Peyer's patch (tissue), 4 donors: ENCODE data around the gene AMFR. TPM values are rescaled to one million over a fixed set of nuclear protein-coding genes. Genes with fewer than 3 reads are reported as not detected.

Experiments used
- DNase-seq, 3 donors: peaks; one replicate each; pipeline ENCODE4 v3.0.0-alpha.2; 2017 to 2019
- H3K27ac ChIP-seq, 4 donors: fragments of 200-600 bp; sonication (generic); one replicate each; pipeline ENCODE4 v1.5.1; 2016 to 2019
- H3K27me3 ChIP-seq, 2 donors: fragments of 200-600 bp; sonication (generic); one replicate each; pipeline ENCODE4 v1.5.1; 2019
- H3K36me3 ChIP-seq, 3 donors: fragments of 200-600 bp; sonication (generic); one replicate each; pipeline ENCODE4 v1.5.1; 2016 to 2019
- H3K4me1 ChIP-seq, 4 donors: fragments of 200-600 bp; sonication (generic); one replicate each; pipeline ENCODE4 v1.5.1; 2016 to 2019
- H3K4me3 ChIP-seq, 4 donors: fragments of 200-600 bp; sonication (generic); 1 replicate in 3 of 4; 2 replicates in 1 of 4; pipeline ENCODE4 v1.5.1; 2016 to 2019; ENCODE audit warnings: mild to moderate bottlenecking in 1 of 4
- H3K9me3 ChIP-seq, 4 donors: fragments of 200-600 bp; sonication (generic); one replicate each; pipeline ENCODE4 v1.5.1; 2016 to 2019; ENCODE audit warnings: mild to moderate bottlenecking in 1 of 4
- CTCF ChIP-seq, 6 experiments: fragments of 450-650 bp in 4 of 6; fragments of 200-600 bp in 2 of 6; sonication (generic) in 1 of 6; IDR thresholded peaks; one replicate each; pipeline ENCODE4 v1.5.1; 2017 to 2019; ENCODE audit warnings: antibody characterized with exemption in 6 of 6, mild to moderate bottlenecking in 3 of 6, moderate library complexity in 1 of 6
- POLR2A ChIP-seq, 2 donors: fragments of 450-650 bp; IDR thresholded peaks; one replicate each; pipeline ENCODE4 v1.5.1; 2017; ENCODE audit warnings: antibody characterized with exemption in 2 of 2, mild to moderate bottlenecking in 2 of 2, moderate library complexity in 2 of 2
- total RNA-seq, 4 donors: library from RNA; depleted of rRNA; stranded (reverse); fragments of >200 nt; gene quantifications; one replicate each; pipeline ENCODE4 v1.1.0, GENCODE V29; 2016

The AMFR gene
- total RNA-seq, 4 donors from 2014 or later = 149 to 265 (median 170) TPM

- no peak for DNase-seq
- Histone ChIP-seq H3K27me3 (no peaks in the 10 kb centered on the region), H3K4me3 (no peak overlapping the region), H3K36me3 (no peaks in the 10 kb centered on the region), H3K27ac (no peak overlapping the region), H3K4me1 (no peaks in the 10 kb centered on the region), H3K9me3 (no peaks in the 10 kb centered on the region)
- TF ChIP-seq POLR2A (IDR thresholded peaks at IDR 0.05) = no peak
- no peak for TF ChIP-seq CTCF (IDR thresholded peaks at IDR 0.05)
These were observed 103.8 kb downstream of the AMFR start for GRCh38 chr16:56321571-56321970.

GRCh38 chr16:56320811-56321558, 104.4 kb downstream of the AMFR start:
- no peaks in the 10 kb centered on the region for H3K4me1 ChIP-seq
- no peaks in the 10 kb centered on the region for H3K36me3 ChIP-seq
- H3K4me3 ChIP-seq = no peak overlapping the region
- TF ChIP-seq CTCF (IDR thresholded peaks at IDR 0.05) = no peak
- H3K27me3 ChIP-seq = no peaks in the 10 kb centered on the region
- no peak overlapping the region for H3K27ac ChIP-seq
- H3K9me3 ChIP-seq = no peaks in the 10 kb centered on the region
- no peak for DNase-seq

- TF ChIP-seq CTCF (IDR thresholded peaks at IDR 0.05) (no peak), POLR2A (IDR thresholded peaks at IDR 0.05) (no peak)
- no peak for DNase-seq
These were observed 105.3 kb downstream of the AMFR start for GRCh38 chr16:56320056-56320455.

GRCh38 chr16:56319376-56319775, 106.0 kb downstream of the AMFR start:
- no peak for DNase-seq
- no peak for TF ChIP-seq POLR2A (IDR thresholded peaks at IDR 0.05)
- Histone ChIP-seq H3K27ac (no peak overlapping the region), H3K4me1 (no peaks in the 10 kb centered on the region), H3K27me3 (no peaks in the 10 kb centered on the region), H3K4me3 (no peak overlapping the region), H3K9me3 (no peaks in the 10 kb centered on the region), H3K36me3 (no peaks in the 10 kb centered on the region)

More at GRCh38 chr16:56320056-56320455, 105.3 kb downstream of the AMFR start:
- Histone ChIP-seq H3K4me1 (no peaks in the 10 kb centered on the region), H3K27ac (no peak overlapping the region), H3K36me3 (no peaks in the 10 kb centered on the region), H3K9me3 (no peaks in the 10 kb centered on the region), H3K27me3 (no peaks in the 10 kb centered on the region), H3K4me3 (no peak overlapping the region)

GRCh38 chr16:56318827-56319140, 106.6 kb downstream of the AMFR start:
- Histone ChIP-seq H3K27me3 (no peaks in the 10 kb centered on the region), H3K27ac (no peak overlapping the region), H3K9me3 (no peaks in the 10 kb centered on the region), H3K4me3 (no peak overlapping the region), H3K4me1 (no peaks in the 10 kb centered on the region), H3K36me3 (no peaks in the 10 kb centered on the region)
- TF ChIP-seq CTCF (IDR thresholded peaks at IDR 0.05) (no peak), POLR2A (IDR thresholded peaks at IDR 0.05) (no peak)
- no peak for DNase-seq

GRCh38 chr16:56317998-56318826, 107.1 kb downstream of the AMFR start:
- H3K27me3 ChIP-seq = no peaks in the 10 kb centered on the region
- peak; percentile 69 to 88 (median 82) for DNase-seq
- H3K4me3 ChIP-seq = peak overlapping the region in 2 of 4 donors; percentile 32 to 43
- no peaks in the 10 kb centered on the region for H3K4me1 ChIP-seq
- TF ChIP-seq CTCF (IDR thresholded peaks at IDR 0.05) (peak; percentile 79 to 94 (median 88)), POLR2A (IDR thresholded peaks at IDR 0.05) (no peak)
- no peaks in the 10 kb centered on the region for H3K36me3 ChIP-seq
- peak overlapping the region in 2 of 4 donors; percentile 25 to 26 for H3K27ac ChIP-seq
- H3K9me3 ChIP-seq = no peaks in the 10 kb centered on the region
